ENCODE data around the gene EPGN. TPM values are rescaled to one million over a fixed set of nuclear protein-coding genes. Genes with fewer than 3 reads are reported as not detected.

EPGN gene
- total RNA-seq, 1 donor from 2014 or later = 0.54 TPM

GRCh38 chr4:74331944-74332343 lies 23.7 kb downstream of the EPGN start:
- Histone ChIP-seq H3K9me3 (ENCODE audit: insufficient read depth, low read depth, low read length) (no peaks in the 10 kb centered on the region), H3K27me3 (ENCODE audit: insufficient read depth, low read length) (no peaks in the 10 kb centered on the region), H3K4me2 (ENCODE audit: low read length) (no peak overlapping the region), H3K36me3 (ENCODE audit: insufficient read depth, low read length) (no peaks in the 10 kb centered on the region), H3K27ac (ENCODE audit: low read depth, low read length) (no peak overlapping the region), H2AFZ (ENCODE audit: low read depth, low read length) (no peak overlapping the region), H4K20me1 (ENCODE audit: insufficient read depth, low read length) (no peaks in the 10 kb centered on the region), H3K79me2 (ENCODE audit: insufficient read depth, low read length) (no peaks in the 10 kb centered on the region), H3K4me1 (ENCODE audit: insufficient read depth, low read length) (no peaks in the 10 kb centered on the region), H3K9ac (ENCODE audit: low read length) (no peak overlapping the region), H3K4me3 (ENCODE audit: insufficient read depth, low read depth, low read length) (no peak overlapping the region)
- TF ChIP-seq CTCF (IDR thresholded peaks at IDR 0.05; ENCODE audit: insufficient read depth, low read depth, low read length) (no peak), EZH2 (IDR thresholded peaks at IDR 0.05; ENCODE audit: insufficient read depth, low read length) (no peak)
- H3K27me3 Mint-ChIP-seq (ENCODE audit: low read depth, unreplicated experiment) = no peaks in the 10 kb centered on the region
- H3K4me1 Mint-ChIP-seq (ENCODE audit: low read depth, unreplicated experiment) = no peaks in the 10 kb centered on the region
- FAIRE-seq (no peak), DNase-seq (ENCODE audit: low read depth) (no peak)
- H3K9me3 Mint-ChIP-seq (ENCODE audit: unreplicated experiment) = peaks cover 8% of the 10 kb centered on the region
- no peak overlapping the region for H3K27ac Mint-ChIP-seq (ENCODE audit: unreplicated experiment)
- H3K36me3 Mint-ChIP-seq (ENCODE audit: low read depth, unreplicated experiment) = peaks cover 2% of the 10 kb centered on the region
- no peak overlapping the region for H3K4me3 Mint-ChIP-seq (ENCODE audit: unreplicated experiment)

GRCh38 chr4:74334636-74335035 lies 26.4 kb downstream of the EPGN start:
- Histone ChIP-seq H2AFZ (ENCODE audit: low read depth, low read length) (no peak overlapping the region), H3K36me3 (ENCODE audit: insufficient read depth, low read length) (no peaks in the 10 kb centered on the region), H3K27me3 (ENCODE audit: insufficient read depth, low read length) (no peaks in the 10 kb centered on the region), H3K4me2 (ENCODE audit: low read length) (no peak overlapping the region), H3K9ac (ENCODE audit: low read length) (no peak overlapping the region), H4K20me1 (ENCODE audit: insufficient read depth, low read length) (no peaks in the 10 kb centered on the region), H3K4me1 (ENCODE audit: insufficient read depth, low read length) (no peaks in the 10 kb centered on the region), H3K9me3 (ENCODE audit: insufficient read depth, low read depth, low read length) (no peaks in the 10 kb centered on the region), H3K79me2 (ENCODE audit: insufficient read depth, low read length) (no peaks in the 10 kb centered on the region), H3K27ac (ENCODE audit: low read depth, low read length) (no peak overlapping the region), H3K4me3 (ENCODE audit: insufficient read depth, low read depth, low read length) (no peak overlapping the region)
- TF ChIP-seq CTCF (IDR thresholded peaks at IDR 0.05; ENCODE audit: insufficient read depth, low read depth, low read length) = no peak
- TF ChIP-seq EZH2 (IDR thresholded peaks at IDR 0.05; ENCODE audit: insufficient read depth, low read length) = no peak
- Mint-ChIP-seq H3K4me1 (ENCODE audit: low read depth, unreplicated experiment) (no peaks in the 10 kb centered on the region), H3K27me3 (ENCODE audit: low read depth, unreplicated experiment) (no peaks in the 10 kb centered on the region), H3K36me3 (ENCODE audit: low read depth, unreplicated experiment) (peaks cover 2% of the 10 kb centered on the region), H3K27ac (ENCODE audit: unreplicated experiment) (no peak overlapping the region), H3K4me3 (ENCODE audit: unreplicated experiment) (no peak overlapping the region), H3K9me3 (ENCODE audit: unreplicated experiment) (peaks cover 8% of the 10 kb centered on the region)
- no peak for FAIRE-seq
- DNase-seq (ENCODE audit: low read depth) = no peak

GRCh38 chr4:74335341-74336021 lies 27.2 kb downstream of the EPGN start:
- H3K4me3 ChIP-seq (ENCODE audit: insufficient read depth, low read depth, low read length) = no peak overlapping the region
- DNase-seq (ENCODE audit: low read depth) = no peak
- no peak overlapping the region for H2AFZ ChIP-seq (ENCODE audit: low read depth, low read length)
- no peaks in the 10 kb centered on the region for H3K9me3 ChIP-seq (ENCODE audit: insufficient read depth, low read depth, low read length)
- FAIRE-seq = no peak
- no peaks in the 10 kb centered on the region for H3K79me2 ChIP-seq (ENCODE audit: insufficient read depth, low read length)
- no peak overlapping the region for H3K4me3 Mint-ChIP-seq (ENCODE audit: unreplicated experiment)
- H3K27me3 Mint-ChIP-seq (ENCODE audit: low read depth, unreplicated experiment) = no peaks in the 10 kb centered on the region
- H3K9me3 Mint-ChIP-seq (ENCODE audit: unreplicated experiment) = peaks cover 8% of the 10 kb centered on the region
- no peaks in the 10 kb centered on the region for H3K4me1 Mint-ChIP-seq (ENCODE audit: low read depth, unreplicated experiment)
- H3K27ac ChIP-seq (ENCODE audit: low read depth, low read length) = no peak overlapping the region
- no peak for TF ChIP-seq EZH2 (IDR thresholded peaks at IDR 0.05; ENCODE audit: insufficient read depth, low read length)
- no peak for TF ChIP-seq CTCF (IDR thresholded peaks at IDR 0.05; ENCODE audit: insufficient read depth, low read depth, low read length)
- H3K27ac Mint-ChIP-seq (ENCODE audit: unreplicated experiment) = no peak overlapping the region
- no peaks in the 10 kb centered on the region for H4K20me1 ChIP-seq (ENCODE audit: insufficient read depth, low read length)
- H3K36me3 Mint-ChIP-seq (ENCODE audit: low read depth, unreplicated experiment) = peaks cover 2% of the 10 kb centered on the region
- no peak overlapping the region for H3K9ac ChIP-seq (ENCODE audit: low read length)
- H3K4me2 ChIP-seq (ENCODE audit: low read length) = no peak overlapping the region
- H3K4me1 ChIP-seq (ENCODE audit: insufficient read depth, low read length) = no peaks in the 10 kb centered on the region
- H3K27me3 ChIP-seq (ENCODE audit: insufficient read depth, low read length) = no peaks in the 10 kb centered on the region
- no peaks in the 10 kb centered on the region for H3K36me3 ChIP-seq (ENCODE audit: insufficient read depth, low read length)

Measured in astrocyte (in vitro differentiated cells and primary cell).